DMS79 (cell line): ENCODE results near the gene CMSS1.

Experiments used
- DNase-seq: peaks from one replicate; lab custom pipeline; 2025; lab: John Stamatoyannopoulos, UW

The CMSS1 gene

DNA sequence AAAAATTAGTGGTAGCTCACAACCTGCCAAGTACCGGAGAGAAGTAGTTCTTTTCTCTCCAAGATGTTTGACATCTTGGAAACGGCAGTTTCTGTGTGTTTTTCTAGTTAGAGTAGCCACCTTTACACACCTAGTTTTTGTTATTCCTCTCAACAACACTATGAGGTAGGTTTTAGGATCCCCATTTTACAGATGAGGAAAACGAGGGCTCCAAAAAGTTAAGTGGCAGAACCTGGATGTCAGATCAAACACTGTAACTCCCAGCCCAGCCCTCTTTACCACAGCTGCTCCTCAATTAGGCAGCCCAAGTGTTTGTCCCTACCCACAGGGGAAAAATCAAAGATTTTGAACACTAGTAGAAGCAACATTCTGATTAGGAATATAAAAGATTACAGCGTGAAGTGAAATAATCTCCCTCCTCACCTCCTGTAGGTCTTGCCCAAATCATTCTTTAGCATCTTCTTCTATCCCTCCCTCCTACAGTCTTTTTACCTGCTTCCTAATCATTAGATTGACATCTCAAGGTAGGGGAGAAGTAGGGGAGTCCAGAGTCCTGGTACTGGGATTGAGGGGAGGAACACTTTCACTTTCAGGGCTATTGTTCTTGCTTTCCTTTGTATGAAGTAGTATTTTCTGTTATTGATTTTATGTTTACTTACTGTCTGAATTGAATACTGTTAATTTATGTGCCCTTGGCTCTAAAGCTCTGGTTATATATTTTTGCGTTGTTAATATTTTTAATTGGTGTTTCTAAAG, 142.6 kb downstream of the CMSS1 start:
- no peak for DNase-seq

GRCh38 chr3:99960941-99961340, 143.3 kb downstream of the CMSS1 start:
- no peak for DNase-seq

DNA sequence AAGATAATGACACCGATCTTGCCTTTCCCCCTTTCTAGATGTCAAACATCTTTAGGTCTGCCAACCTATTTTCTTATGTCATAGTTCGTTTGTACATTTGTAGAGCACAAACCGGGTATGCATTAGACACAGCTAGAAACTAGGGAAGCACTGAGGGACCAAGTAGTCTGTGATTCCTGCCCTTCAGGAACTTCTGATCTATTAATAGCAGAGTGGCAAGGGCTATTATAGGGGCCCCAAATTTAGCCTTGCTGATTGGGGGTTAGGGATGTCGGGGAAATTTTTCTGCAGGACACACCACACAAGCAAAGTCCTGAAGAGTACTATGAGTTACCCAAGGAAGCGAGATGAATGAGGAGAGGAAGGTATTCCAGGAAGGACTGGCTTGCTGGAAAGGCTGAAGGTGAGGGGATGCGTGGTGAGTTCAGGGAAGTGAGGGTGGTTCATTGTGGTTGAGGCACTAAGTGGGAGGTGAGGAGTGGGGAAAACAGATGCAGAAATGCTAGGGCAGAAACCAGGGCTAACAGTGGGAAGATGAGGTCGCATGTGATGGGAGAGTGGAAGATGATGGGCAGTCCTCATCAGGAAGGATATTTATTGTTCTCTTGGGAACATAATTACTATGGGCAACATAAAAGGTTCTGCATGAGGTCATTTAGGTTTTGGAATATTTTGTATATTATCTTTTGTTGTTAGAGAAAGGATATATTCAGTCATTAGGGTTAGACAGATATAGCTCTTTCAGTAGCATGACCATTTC, 144.3 kb downstream of the CMSS1 start:
- no peak for DNase-seq

DNA sequence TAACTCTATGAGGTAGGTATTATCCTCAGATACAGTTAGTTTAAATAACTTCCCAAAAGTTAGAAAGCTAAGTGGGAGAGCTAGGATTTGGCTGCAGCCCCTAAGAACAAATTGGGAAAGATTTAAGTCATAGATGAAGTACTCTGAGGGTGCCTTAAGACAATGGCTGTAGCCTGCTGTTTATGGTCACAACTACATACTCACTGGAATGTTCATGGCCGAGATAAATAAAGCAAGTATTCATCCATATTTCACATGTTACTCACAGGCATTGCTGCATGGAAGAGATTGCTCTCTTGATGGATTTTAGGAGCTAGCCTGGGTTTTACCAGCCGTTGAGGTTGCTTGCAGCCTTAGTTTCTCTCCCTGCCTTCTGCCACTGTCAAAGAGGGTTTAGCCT, 145.0 kb downstream of the CMSS1 start:
- DNase-seq: no peak

GRCh38 chr3:99965077-99965476, 147.4 kb downstream of the CMSS1 start:
- DNase-seq: no peak

- DNase-seq: no peak
Measured at GRCh38 chr3:99965681-99966408, 148.2 kb downstream of the CMSS1 start.

- no peak for DNase-seq
Measured at GRCh38 chr3:99966662-99967416, 149.2 kb downstream of the CMSS1 start.

DNA sequence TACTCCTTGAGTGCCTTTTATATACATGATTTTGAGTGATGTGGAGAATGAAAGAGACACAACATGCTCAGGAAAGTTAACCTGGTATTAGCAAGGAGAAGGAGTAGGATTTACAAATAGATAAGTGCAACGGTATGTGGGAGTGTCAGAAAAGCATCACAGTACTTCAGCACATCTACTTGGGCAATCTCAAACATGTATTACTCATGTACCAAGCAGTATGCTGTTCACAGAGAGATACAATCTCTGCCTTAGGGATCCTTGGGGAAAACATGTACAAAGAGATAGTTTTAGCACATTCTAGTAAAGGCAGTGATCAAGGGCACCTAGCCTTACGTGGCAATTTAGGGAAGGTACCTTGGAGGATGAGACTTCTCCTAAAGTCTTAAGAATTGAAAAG, 150.1 kb downstream of the CMSS1 start:
- DNase-seq: no peak

DNA sequence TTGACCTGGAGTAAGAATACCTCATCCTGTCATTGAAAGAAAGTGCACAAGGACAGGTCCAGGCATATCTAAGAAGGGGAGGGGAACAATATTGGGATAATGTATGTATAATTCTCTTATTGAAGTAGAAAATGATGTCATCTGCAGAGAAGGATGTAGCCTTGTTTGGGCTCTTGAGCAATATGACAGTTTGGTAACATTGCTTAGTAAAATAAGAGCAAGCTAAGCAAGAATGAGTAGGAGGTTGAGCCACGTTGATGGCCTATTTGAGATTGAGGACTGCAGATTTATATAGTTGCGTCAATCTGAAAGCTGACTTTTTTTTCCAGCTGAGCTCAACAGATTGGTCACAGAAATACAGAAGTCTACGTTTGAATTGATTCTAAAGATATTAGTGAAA, 151.5 kb downstream of the CMSS1 start:
- DNase-seq: no peak

GRCh38 chr3:99970198-99970597, 152.5 kb downstream of the CMSS1 start:
- DNase-seq: no peak

GRCh38 chr3:99971761-99972160, 154.1 kb downstream of the CMSS1 start:
- DNase-seq: no peak

DNA sequence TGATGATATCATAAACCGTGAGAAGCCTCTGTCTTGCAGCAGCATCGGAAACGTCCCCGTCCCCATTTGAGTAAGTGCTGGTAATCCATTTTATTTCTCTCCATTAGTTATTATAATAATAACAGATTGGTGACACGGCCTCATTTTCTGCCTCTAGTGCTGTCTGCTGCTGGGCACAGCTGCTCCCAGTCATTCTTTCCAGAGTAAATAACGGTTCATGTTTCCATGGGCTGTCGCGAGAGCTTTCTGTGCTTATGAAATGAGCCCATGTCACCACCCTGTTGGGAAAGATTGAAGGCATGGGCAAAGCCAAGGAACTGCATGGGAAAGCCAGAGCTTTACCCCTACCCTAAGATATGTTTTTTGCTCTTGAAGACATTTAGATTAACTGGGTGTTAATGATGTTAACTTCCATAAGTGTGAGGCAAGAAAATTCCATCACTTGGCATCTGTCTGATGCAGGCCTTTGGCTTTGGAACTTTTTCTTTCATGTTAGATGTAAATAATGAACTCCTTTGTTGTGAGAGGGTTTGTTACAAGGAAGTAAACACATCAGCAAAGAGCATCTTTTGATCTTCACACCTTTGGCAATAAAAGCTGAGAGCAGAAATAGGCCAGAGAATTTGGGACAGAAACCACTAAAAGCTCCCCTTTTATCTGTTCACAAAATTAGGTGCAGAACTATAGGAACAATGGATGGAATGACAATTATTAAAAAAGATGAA, 154.9 kb downstream of the CMSS1 start:
- no peak for DNase-seq

GRCh38 chr3:99974989-99975388, 157.3 kb downstream of the CMSS1 start:
- no peak for DNase-seq

- DNase-seq: no peak
Measured at GRCh38 chr3:99976584-99976983, 158.9 kb downstream of the CMSS1 start.

DNA sequence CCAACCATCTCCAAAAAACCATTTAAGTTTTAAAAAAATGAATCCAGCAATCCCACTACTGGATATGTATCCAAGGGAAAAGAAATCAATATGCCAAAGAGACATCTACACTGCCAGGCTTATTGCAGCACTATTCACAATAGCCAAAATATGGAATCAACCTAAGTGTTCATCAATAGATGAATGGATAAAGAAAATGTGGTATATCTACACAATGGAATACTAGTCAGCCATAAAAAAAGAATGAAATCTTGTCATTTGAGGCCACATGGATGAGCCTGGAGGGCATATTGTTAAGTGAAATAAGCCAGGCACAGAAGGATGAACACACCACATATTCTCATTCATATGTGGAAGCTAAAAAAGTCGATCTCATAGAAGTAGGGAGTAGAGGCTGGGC, 160.6 kb downstream of the CMSS1 start:
- DNase-seq: no peak

DNA sequence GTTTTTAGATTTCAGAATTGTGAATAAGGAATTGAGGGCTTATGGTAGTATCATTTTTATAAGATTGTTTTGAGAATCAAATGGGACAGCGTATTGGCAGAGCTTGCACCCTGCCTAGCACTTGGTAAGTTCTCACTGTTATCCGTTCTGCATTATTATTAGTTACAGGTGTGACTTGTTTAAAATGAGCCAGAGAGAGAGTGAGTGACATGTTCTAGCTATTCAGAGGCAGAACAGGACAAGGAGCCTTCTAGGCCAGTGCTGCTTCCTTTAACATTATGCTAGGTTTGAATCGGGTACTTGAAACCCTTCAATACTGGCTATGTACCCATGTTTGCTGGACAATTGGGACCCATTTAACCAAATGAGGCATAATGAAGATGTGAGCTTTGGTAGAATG, 162.9 kb downstream of the CMSS1 start:
- DNase-seq: no peak

- DNase-seq: no peak
Measured at GRCh38 chr3:99981138-99981537, 163.5 kb downstream of the CMSS1 start.

GRCh38 chr3:99982650-99983049, 165.0 kb downstream of the CMSS1 start:
- DNase-seq: no peak

DNA sequence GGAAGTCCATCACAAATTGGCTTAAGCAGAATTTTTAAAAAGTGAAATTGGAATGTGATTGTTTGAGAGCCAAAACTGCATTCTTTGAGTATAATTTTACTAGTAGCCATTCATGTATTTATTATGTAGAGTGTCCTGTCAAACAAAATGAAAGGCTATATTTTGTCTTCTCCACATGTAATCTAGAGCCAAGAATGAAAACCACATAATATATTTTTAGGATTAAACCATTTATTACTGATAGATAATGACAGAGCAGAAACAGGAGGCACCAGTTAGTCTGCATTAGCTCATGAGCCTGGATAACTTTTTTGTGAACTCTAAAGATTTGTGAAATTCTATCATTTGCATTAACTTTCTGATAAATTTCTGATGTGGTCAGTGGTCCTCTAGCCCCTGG, 166.5 kb downstream of the CMSS1 start:
- no peak for DNase-seq

GRCh38 chr3:99984668-99985067, 167.0 kb downstream of the CMSS1 start:
- DNase-seq: no peak

- no peak for DNase-seq
Measured at GRCh38 chr3:99990179-99990578, 172.5 kb downstream of the CMSS1 start.

DNA sequence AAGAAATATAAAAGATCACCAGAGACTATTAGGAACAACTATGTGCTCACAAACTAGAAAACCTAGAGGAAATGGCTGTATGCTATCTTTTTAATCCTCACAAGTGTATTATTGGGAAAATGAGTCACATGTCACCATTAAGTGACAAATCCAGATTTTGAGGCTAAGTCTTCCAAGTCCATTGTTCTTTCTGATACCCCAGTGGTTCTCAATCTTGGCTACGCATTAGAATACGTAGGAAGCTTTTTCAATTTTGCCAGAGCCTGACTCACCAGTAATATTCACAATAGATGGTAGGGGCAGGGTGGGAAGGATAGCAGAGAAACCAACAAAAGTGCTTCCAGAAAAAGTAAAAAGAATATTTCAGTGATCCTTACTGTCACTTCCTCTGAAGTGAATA, 179.6 kb downstream of the CMSS1 start:
- DNase-seq: no peak
